GM12872 (cell line): ENCODE results near the gene GPBAR1.
A peak's percentile ranks its signal among the peaks of the same experiment; 100 is the strongest.

Experiments
- TF ChIP-seq, protein P1 (sequence below): IDR thresholded peaks from 3 replicates; pipeline ENCODE4 v1.5.1; 2011; ENCODE audit warnings: low read depth, mild to moderate bottlenecking, low read length, moderate library complexity; ENCODE audit not compliant: insufficient read depth

GPBAR1 gene

GRCh38 chr2:218230882-218231281 lies 29.9 kb upstream of the GPBAR1 start:
- TF ChIP-seq, protein P1, sequence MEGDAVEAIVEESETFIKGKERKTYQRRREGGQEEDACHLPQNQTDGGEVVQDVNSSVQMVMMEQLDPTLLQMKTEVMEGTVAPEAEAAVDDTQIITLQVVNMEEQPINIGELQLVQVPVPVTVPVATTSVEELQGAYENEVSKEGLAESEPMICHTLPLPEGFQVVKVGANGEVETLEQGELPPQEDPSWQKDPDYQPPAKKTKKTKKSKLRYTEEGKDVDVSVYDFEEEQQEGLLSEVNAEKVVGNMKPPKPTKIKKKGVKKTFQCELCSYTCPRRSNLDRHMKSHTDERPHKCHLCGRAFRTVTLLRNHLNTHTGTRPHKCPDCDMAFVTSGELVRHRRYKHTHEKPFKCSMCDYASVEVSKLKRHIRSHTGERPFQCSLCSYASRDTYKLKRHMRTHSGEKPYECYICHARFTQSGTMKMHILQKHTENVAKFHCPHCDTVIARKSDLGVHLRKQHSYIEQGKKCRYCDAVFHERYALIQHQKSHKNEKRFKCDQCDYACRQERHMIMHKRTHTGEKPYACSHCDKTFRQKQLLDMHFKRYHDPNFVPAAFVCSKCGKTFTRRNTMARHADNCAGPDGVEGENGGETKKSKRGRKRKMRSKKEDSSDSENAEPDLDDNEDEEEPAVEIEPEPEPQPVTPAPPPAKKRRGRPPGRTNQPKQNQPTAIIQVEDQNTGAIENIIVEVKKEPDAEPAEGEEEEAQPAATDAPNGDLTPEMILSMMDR, result peak; percentile 49; the same call in 2 of the 3 replicates

DNA sequence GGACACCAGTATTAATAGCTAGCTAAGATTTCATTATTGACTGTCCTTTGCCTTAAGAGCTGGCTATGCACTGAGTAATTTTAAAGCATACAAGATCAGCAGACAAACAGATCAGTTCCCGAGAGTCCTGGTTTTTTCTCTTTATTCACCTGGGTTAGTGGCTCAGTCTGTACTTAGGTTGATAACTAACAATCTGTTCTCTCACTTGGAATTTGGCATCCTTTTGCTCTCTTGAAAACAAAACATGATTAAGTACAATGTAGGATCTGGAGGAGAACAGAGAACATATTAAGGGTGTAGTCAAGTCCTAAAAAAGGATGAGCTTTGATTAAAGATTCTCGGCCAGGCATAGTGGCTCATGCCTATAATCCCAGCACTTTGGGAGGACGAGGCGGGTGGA lies 27.3 kb upstream of the GPBAR1 start:
- TF ChIP-seq, protein P1, result no peak

DNA sequence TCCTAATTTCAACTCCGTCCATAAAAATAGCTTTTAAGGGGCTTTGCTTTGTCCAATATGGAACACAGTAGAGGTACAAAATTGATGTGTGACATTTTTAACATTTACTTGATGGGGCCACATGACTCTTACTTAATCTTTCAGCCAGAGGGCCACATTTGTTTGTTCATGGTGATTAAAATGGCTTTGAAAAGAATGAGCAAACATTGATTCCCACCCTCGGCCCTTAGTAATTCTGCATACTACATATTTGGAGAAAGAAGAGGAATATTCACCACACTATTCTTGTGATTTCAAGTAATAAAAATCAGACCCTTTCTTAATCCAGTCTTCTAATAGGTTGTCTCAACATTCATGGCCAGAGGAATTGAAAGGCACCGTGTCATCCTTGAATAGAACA lies 26.3 kb upstream of the GPBAR1 start:
- TF ChIP-seq, protein P1, result no peak

DNA sequence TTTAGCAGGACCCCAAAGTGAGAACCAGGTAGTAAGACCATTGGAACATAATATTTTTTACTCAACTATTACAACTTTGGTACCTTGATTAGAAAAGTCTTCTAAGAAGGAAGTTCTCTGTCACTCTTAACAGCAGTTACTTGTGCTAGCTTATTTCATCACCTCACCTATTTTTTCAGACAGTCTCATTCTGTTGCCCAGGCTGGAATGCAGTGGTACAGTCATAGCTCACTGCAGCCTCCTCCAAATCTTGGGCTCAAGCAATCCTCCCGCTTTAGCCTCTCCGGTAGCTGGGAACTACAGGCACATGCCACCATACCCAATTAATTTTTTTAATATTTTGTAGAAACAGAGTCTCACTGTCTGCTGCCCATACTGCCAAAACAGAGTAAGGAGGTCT lies 25.8 kb upstream of the GPBAR1 start:
- TF ChIP-seq, protein P1, result no peak

DNA sequence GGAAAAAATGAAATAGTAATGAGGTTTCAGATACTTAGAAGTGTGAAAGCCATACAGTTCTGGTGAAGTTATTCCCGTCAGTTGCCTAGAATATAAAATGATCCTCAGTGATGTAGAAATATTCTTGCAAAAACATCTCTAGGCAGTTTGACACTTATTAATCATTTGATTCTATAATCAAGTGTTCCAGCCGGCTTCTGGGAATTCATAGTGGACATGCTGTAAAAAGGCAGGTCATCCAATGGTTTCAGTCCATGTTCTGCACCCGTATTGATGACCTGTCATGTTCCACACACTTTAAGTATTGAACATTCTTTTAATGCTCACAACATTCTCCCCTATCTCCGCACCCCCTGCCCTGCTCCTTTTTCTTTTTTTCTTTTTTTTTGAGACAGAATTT lies 24.0 kb upstream of the GPBAR1 start:
- TF ChIP-seq, protein P1, result no peak

GRCh38 chr2:218238887-218239286 lies 21.9 kb upstream of the GPBAR1 start:
- TF ChIP-seq, protein P1, result no peak

DNA sequence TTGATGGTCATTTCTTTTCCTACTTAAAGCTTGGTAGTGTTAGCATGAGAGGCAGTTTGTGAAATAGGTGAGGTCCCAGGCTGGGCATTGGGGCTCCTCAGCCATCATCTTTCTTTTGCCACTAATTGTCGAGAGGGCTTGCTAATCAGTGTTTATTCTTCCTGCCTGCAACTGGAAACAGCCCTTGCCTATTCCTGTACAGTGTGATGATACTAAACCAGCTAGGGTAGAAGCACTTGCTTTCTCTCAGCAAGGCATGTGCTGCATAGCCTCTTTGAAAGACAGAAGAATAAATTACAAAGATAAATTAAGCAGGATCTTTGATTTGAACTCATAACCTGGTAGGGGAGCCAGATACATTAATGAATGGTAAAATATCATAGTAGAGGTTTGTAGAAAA lies 16.6 kb upstream of the GPBAR1 start:
- TF ChIP-seq, protein P1, result no peak

- TF ChIP-seq, protein P1, result no peak
Measured at GRCh38 chr2:218244665-218245064, 16.1 kb upstream of the GPBAR1 start.
